Astrocyte of the spinal cord (primary cell): Measurements from ENCODE around the gene LRRC39.
"Not testable (repeated sequence)": the region's sequence is repeated elsewhere in the genome, so short reads cannot be mapped to it uniquely, and the experiment has no call there.

ENCODE experiments used
- DNase-seq: peaks from one replicate; pipeline ENCODE4 v3.0.0; 2011; ENCODE audit warnings: low read depth, low spot score
- H3K4me3 ChIP-seq: 2 replicates; pipeline ENCODE4 v1.5.1; 2011; ENCODE audit warnings: low read depth, mild to moderate bottlenecking, low read length, moderate library complexity
- in situ Hi-C: cut with HindIII; loops from 2 replicates; pipeline ENCODE4 v1.10.0; 2017; ENCODE audit warnings: low sequenced_read_pairs
- TF ChIP-seq, protein P1 (sequence below): IDR thresholded peaks from 2 replicates; pipeline ENCODE4 v1.5.1; 2012; ENCODE audit warnings: low read depth, mild to moderate bottlenecking, low read length, inconsistent platforms

The LRRC39 gene

DNA sequence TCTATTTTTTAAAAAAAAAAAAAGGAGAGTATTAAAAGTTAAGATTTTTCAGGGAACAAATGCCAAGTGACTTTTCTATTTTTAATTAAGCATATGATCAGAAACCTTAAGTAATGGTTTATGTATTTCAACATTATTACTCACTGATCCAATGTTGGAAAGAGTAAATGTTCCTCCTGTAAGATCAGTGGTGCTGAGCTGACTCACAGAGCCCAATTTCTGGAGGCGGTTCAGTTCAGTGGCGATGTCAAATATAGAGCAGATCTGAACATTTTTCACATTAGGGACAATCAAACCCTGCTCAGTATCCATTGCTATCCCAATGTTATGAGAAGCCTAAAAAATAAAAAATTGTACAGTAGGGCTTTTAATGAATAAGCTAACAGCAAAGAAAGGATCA, 28.2 kb upstream of the LRRC39 start:
- no peak overlapping the region for H3K4me3 ChIP-seq
- in situ Hi-C loops = no loop called here
- TF ChIP-seq, protein P1, sequence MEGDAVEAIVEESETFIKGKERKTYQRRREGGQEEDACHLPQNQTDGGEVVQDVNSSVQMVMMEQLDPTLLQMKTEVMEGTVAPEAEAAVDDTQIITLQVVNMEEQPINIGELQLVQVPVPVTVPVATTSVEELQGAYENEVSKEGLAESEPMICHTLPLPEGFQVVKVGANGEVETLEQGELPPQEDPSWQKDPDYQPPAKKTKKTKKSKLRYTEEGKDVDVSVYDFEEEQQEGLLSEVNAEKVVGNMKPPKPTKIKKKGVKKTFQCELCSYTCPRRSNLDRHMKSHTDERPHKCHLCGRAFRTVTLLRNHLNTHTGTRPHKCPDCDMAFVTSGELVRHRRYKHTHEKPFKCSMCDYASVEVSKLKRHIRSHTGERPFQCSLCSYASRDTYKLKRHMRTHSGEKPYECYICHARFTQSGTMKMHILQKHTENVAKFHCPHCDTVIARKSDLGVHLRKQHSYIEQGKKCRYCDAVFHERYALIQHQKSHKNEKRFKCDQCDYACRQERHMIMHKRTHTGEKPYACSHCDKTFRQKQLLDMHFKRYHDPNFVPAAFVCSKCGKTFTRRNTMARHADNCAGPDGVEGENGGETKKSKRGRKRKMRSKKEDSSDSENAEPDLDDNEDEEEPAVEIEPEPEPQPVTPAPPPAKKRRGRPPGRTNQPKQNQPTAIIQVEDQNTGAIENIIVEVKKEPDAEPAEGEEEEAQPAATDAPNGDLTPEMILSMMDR = no peak
- DNase-seq = no peak

DNA sequence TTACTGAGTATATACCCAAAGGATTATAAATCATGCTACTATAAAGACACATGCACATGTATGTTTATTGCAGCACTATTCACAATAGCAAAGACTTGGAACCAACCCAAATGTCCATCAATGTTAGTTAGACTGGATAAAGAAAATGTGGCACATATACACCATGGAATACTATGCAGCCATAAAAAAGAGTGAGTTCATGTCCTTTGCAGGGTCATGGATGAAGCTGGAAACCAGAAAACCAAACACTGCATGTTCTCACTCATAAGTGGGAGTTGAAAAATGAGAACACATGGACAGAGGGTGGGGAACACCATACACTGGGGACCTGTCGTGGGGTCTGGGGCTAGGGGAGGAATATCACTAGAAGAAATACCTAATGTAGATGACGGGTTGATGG, 27.5 kb upstream of the LRRC39 start:
- in situ Hi-C loops, H3K4me3 ChIP-seq, DNase-seq: not testable (repeated sequence)

DNA sequence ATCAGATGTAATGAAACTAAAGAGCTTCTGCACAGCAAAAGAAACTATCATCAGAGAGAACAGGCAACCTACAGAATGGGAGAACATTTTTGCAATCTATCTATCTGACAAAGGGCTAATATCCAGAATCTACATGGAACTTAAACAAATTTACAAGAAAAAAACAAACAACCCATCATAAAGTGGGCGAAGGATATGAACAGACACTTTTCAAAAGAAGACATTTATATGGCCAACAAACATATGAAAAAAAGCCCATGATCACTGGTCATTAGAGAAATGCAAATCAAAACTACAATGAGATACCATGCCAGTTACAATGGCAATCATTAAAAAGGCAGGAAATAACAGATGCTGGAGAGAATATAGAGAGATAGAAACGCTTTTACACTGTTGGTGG, 27.0 kb upstream of the LRRC39 start:
- DNase-seq, H3K4me3 ChIP-seq, in situ Hi-C loops: not testable (repeated sequence)

DNA sequence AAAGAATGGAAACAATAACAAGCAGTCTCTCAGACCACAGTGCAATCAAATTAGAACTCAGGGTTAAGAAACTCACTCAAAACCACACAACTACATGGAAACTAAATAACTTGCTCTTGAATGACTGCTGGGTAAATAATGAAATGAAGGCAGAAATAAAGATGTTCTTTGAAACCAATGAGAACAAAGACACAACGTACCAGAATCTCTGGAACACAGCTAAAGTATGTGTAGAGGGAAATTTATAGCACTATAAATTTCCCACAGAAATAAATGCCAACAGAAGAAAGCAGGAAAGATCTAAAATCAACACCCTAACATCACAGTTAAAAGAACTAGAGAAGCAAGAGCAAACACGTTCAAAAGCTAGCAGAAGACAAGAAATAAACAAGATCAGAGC, 24.6 kb upstream of the LRRC39 start:
- H3K4me3 ChIP-seq, in situ Hi-C loops: not testable (repeated sequence)

DNA sequence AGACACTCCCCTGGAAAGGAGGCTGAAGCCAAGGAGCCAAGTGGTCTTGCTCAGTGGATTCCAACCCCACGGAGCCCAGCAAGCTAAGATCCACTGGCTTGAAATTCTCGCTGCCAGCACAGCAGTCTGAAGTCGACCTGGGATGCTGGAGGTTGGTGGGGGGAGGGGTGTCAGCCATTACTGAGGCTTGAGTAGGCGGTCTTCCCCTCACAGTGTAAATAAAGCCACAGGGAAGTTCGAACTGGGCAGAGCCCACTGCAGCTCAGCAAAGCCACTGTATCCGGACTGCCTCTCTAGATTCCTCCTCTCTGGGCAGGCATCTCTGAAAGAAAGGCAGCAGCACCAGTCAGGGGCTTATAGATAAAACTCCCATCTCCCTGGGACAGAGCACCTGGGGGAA, 22.0 kb upstream of the LRRC39 start:
- in situ Hi-C loops, H3K4me3 ChIP-seq, DNase-seq: not testable (repeated sequence)

More for the DNA sequence above, 24.6 kb upstream of the LRRC39 start:
- not testable (repeated sequence) for DNase-seq

DNA sequence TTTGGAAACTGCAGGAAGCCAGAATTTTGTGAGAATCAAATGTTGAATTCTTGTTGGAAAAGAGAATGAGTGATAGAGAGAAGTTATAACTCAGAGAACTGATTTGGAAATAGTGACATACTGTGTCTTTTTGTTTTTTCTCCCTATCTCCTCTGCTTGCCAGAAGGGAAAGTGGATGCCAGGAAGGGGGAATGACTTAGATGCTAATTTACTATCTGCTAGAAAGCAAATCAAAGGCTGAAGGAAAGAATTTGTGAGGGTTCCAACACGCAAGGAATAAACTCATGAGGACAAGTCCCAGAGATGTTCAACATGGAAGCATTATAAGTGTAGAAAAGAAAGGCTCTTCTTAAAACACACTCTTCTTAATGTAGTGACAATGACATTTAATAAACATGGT, 20.5 kb upstream of the LRRC39 start:
- no peak overlapping the region for H3K4me3 ChIP-seq
- in situ Hi-C loops = no loop called here
- no peak for DNase-seq
- TF ChIP-seq, protein P1 = no peak

DNA sequence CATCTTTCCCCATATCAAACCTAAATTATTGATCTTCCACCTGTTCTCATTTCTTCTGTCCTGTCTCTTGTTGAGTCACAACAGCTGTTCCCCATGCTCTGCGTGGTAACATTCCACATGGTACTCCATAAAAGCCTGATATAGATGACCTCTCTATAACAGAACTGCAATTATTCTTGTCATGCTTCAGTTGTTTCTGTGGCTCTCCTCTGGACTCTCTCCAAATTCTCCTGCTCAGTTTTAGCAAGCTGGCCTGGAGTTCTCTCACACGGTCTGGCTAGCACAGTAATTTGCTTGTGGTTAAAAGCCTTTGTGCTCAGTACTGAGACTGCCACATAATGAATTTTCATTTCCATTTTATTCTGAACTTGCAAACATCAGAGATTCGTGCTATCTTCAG, 10.6 kb upstream of the LRRC39 start:
- peak; percentile 90 for DNase-seq
- TF ChIP-seq, protein P1 = no peak
- in situ Hi-C loops = no loop called here
- H3K4me3 ChIP-seq = no peak overlapping the region

DNA sequence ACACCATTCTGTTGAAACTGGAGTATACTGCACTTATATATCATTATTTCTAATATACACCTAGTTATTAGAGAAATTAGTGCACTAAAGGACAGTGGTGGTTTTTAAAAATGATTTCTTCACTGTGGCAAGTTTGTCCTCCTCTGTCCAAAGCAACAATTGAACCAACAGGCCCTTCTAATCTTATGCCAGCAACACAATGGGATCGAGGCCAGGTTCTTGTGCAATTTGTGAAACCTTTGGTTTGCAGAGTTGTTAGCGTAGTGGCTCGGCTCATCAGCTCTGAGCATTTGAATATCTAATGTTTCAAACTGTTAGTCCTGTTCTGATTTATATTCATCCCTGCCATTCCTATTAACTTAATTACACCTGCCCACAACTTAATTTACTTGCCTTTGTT, 9.9 kb upstream of the LRRC39 start:
- no peak overlapping the region for H3K4me3 ChIP-seq
- in situ Hi-C loops = no loop called here
- TF ChIP-seq, protein P1 = no peak
- peak; percentile 54 for DNase-seq

DNA sequence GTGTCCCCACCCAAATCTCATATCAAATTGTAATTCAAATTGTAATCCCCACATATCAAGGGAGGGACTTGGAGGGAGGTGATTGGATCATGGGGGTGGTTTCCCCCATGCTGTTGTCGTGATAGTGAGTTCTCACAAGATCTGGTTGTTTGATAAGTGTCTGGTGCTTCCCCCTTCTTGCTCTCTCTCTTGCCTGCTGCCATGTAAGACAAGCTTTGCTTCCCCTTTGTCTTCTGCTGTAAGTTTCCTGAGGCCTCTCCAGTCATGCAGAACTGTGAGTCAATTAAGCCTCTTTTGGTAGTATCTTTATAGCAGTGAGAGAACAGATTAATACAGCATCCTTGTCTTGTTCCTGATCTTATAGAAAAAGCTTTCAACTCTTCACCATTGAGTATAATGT, 6.5 kb upstream of the LRRC39 start:
- DNase-seq = no peak
- in situ Hi-C loops = no loop called here
- TF ChIP-seq, protein P1 = no peak
- no peak overlapping the region for H3K4me3 ChIP-seq
